NB4 (cell line): Measurements from ENCODE around the gene RAI14.

Experiments
- CTCF ChIP-seq: IDR thresholded peaks from one replicate; pipeline ENCODE4 v1.5.1; 2012; ENCODE audit warnings: low read depth, low read length
- POLR2A ChIP-seq: IDR thresholded peaks from 2 replicates; pipeline ENCODE4 v1.6.1; 2011; ENCODE audit warnings: mild to moderate bottlenecking; ENCODE audit not compliant: insufficient read length; ENCODE audit errors: extremely low read depth

- TF ChIP-seq CTCF (no peak), POLR2A (no peak)
Measured at GRCh38 chr5:34742061-34742460, 85.9 kb downstream of the RAI14 start.
